ENCODE measurements around the gene PTAFR.
"Not testable (repeated sequence)": the region's sequence is repeated elsewhere in the genome, so short reads cannot be mapped to it uniquely, and the experiment has no call there.

Gene PTAFR

DNA sequence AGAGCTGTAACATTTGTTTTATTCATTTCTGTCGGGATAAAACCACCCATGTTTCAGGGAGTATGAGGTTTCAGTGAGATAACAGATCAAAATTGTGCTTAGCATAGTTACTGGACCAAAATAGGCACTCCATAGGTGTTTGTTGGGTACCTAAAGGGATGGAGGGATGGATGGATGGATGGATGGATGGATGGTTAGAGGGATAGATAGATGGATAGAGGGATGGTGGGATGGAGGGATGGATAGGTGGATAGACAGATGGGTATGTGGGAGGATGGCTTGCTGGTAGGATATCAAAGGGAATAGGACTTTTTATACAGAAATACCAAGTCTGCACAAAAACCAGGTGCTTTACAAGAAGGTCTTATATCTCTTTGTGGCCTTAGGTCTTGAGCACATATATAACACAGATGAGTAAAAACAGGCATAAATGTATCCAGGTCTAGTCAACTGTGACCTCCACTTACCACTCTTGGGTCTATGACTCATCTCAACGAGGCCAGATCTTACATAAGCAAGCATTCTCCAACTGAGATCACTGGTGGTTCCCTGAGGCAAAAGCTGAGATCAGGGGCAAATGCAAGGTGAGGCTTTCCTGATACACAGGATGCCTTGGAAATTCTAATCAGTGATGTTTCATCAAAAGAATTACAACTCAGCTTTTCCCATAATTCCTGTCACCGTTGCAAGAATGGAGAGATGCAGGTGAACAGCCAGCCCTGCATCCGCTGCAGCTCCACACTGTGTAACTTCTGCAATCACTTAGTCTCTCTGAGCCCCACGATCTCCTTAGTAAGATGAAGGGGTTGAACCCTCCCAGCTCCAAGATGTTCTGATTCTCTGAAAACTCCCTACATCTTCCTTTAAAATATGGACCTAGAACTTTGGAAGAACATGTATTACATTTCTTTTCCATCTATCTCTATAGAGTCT lies 32.0 kb downstream of the PTAFR start:
- DNase-seq (ENCODE audit: low spot score) = no peak

DNA sequence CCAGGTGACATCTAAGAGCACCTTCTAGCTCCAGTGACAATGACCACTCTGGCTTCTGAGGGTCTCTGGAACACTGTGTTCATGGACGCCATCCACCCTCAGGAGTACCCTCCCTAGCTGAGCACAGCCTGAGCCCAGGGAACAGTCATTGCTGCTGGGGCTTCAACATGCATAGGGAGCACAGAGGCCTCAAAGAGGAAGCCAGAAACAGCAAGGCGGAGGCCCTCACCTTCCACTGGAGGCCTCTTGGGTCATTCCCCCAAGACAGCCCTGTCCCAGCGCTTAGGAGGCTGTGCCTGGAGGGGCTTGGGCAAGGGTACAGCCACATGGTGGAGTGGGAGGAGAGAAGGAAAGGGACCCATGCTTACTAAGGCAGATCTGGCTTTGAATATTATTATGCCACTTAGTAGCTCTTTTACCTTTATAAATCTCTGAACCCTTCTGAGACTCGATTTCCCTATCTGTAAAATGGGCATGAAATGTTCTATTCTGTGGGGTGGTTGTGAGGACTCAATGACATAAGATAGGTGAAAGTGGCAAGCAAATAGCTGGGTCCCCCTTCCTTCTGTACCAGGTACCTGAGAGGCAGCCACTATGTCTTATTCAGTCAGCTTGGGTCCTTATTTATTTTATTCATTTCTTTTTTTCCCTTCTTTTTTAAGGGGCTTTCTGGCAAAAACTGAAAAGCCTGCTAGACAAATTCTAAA lies 32.8 kb downstream of the PTAFR start:
- DNase-seq (ENCODE audit: low spot score) = no peak

DNA sequence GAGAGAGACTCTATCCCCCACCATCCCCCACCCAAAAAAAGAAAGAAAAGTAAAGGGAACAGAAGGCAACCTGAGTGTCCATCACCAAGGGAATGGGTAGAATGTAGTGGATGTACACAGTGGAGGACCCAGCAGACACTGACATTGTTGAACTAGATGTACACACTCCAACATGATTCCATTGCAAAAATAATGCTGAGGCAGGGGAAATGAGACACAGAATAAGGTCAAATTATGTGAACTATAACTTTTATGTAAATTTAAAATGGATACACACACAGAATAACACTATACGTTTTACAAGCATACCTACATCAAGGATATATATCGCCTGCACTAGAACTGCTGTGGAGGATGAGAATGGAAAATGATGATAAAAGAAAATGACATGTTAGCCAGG lies 34.8 kb downstream of the PTAFR start:
- DNase-seq (ENCODE audit: low spot score) = no peak

DNA sequence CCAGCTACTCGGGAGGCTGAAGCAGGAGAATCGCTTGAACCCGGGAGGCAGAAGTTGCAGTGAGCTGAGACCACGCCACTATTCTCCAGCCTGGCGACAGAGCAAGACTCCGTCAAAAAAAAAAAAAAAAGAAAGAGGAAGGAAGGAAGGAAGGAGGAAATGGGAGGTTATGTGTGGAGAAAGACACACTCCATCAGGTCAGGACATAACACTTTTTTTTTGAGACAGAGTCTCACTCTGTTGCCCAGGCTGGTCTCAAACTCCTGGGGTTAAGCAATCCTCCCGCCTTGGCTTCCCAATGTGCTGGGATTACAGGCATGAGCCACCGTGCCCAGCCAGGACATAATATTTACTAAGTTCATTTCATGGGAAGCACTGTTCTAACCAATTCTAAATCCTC lies 36.6 kb downstream of the PTAFR start:
- DNase-seq (ENCODE audit: low spot score) = not testable (repeated sequence)

DNA sequence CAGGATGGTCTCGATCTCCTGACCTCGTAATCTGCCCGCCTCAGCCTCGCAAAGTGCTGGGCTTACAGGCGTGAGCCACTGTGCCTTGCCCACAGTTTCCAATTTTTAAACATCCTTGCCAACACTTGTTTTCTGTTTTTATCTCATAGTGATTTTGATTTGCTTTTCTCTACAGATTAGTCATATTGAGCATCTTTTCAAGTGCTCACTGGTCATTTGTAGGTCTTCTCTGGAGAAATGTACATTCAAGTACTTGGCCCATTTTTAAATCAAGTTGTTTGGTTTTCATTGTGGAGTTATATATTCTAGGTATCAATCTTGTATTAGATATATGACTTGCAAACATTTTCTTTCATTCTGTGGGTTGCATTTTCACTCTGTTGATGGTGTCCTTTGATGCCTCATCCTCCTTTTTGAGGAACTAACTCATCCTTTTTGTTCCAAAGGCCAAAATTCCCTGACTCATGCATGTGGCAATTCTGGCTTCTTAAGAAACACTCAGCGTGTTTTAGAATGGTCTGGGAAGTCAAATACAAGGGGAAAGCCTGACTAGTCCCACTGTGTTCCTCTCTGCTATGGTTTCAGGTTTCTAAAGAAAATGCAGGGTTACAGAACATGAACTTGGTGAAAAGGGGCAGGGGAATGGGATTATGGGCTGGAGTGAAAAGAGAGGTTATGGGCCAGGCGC lies 37.3 kb downstream of the PTAFR start:
- DNase-seq (ENCODE audit: low spot score) = no peak

DNA sequence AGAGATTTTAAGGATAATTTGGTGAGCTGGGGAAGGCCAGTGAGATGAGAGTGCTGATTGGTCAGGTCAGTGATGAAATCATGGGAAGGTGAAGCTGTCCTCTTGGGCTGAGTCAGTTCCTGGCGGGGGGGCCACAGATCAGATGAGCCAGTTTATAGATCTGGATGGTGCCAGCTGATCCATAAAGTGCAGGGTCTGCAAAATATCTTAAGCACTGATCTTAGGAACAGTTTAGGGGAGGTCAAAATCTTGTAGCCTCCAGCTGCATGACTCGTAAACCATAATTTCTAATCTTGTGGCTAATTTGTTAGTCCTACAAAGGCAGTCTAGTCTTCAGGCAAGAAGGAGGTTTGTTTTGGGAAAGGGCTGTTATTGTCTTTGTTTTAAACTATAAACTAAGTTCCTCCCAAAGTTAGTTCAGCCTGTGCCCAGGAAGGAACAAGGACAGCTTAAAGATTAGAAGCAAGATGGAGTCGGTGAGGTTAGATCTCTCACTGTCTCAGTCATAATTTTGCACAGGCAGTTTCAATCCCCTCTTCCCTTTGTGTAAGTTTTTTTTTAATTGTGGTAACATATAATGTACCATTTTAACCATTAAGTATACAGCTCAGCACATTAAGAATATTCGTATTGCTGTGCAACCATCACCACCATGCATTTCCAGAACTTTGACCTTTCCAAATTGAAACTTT lies 39.4 kb downstream of the PTAFR start:
- no peak for DNase-seq (ENCODE audit: low spot score)

DNA sequence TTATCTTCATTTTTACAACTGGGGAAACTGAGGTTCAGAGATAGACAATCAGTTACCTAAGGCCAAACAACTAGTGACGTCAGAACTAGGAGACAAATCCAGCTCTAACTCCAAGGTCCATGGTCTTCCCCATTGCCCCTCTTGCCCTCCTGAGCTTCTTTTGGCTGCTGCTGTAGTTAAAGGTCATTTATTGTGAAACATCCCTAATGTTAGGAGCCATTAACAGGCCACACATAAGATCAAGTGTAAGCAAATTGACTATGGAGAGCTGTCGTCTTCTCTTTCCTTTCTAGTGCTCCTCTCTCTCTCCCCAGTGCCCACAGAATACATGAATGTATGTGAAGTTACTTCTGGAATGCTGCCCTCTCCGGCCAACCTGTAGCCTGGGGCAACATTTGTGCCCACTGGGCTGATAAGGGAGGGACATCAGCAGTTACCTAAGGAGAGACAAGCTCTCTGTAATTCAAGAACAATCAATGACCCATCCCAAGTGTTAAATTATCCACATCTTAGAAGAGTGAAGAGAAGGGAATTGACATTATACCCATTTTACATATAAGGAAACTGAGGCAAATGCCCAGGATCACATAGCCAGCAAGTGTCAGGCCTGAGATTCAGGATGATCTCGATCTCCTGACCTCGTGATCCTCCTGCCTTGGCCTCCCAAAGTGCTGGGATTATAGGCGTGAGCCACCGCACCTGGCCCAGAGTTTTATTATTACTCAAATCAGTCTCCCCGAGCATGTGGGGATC lies 40.1 kb downstream of the PTAFR start:
- no peak for DNase-seq (ENCODE audit: low spot score)

DNA sequence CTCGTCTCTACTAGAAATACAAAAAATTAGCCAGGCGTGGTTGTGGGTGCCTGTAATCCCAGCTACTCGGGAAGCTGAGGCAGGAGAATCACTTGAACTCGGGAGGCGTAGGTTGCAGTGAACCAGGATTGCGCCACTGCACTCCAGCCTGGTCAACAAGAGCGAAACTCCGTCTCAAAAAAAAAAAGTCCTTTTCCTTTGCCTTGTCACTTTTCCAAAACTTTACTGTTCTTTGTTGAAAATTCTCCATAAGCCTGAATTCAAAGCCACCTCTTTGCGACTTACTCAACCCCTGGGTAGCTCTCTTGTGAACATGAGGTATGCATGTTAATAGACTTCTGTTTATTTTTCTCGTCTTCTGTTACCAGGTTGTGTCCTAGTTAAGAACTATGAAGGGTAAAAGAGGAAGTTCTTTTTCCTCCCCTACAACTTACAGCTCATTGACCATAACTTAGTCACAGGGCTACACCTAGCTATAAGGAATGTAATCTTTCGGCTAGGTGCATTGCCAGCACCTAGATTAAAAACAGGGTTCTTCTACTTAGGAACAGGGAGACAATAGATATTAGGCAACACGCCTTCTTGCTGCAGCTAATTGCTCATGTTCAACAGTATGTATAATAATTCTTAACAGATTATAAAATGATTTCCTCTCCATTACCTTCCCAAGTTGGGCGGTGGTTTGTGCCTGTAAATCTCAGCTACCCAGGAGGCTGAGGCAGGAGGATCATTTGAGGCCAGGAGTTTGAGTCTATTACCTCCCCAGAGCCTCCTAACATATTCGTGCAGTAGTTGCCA lies 40.9 kb downstream of the PTAFR start:
- no peak for DNase-seq (ENCODE audit: low spot score)

DNA sequence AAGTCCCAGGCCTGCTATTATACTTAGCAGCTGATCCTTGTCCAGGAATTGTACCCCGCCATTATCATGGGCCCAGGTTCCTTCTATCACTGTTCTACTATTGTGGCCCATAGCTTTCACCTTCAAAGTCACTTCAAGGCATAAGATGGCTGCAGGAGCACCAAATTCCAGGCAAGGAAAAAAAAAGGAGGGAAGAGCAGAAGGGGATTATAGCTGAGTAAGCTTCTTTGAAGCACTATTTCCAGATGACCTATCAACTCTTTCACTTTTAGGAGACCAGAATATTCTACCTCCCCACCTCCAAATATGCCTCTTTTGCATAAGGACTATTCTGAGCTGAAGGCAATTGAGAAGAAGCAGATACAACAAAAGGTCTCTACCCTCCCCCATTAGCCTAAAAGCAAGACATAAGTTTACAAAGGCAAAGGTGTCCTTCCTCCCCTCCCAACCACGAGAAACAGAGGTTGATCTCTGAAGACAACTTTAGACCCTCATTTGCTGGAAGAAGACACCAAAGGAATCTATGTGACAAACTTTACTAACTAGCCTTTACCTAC lies 41.8 kb downstream of the PTAFR start:
- no peak for DNase-seq (ENCODE audit: low spot score)

DNA sequence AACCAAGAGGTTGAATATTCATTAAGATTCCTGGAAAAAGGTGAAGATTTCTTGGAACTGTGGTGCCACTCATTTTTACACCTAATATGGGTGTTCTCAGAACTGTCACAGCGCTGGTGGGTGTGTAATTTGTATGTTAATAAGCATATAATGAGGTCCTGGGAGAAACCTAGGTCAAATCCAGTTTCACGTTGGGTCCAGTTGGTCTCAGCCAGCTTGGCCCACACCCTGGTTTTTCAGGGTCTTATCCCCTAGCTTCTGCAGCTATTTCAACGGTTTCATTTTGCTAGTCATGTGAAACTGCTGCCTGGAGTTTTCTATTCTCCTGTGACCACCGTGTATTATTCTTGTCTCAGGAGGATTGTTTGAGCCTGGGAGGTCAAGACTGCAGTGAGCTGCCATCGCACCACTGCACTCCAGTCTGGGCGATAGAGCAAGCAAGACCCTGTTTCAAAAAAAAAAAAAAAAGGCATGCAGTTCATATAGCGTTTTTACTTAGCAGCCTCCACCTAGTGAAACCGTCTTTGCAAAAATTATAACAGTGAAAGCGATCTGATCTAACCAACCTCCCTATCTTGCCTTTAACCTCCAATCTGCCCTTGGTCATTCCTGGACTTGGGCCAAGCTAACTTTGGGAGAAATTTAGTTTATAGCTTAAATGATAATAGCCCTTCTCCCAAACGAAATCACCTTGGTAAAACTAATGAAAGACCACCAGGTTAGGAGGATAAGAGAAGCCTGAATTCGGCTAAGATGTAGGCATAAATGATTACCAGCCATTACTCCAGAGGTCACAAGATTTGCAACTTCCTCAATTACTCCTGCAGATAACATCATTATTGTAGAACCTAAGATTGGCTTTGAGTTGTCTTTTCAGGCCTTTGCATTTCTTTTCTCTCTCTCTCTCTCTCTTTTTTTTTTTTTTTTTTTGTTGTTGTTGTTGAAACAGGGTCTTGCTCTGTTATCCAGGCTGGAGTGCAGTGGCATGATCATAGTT lies 44.0 kb downstream of the PTAFR start:
- no peak for DNase-seq (ENCODE audit: low spot score)

DNA sequence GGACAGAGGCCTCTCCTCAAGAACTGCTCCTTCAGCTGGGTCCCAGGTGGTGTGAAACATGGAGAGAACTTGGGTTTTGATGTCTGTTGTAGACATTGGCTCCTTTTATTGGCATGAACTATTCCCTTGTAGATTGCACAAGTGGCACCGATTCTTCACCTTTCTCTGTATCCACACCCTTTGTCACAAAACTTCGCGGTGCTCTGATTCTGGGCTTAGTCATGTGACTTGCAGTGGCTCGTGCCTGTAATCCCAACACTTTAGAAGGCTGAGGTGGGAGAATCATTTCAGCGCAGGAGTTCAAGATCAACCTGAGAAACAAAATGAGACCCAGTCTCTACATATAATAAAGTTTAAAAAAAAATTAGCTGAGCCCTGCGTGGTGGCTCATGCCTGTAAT lies 45.6 kb downstream of the PTAFR start:
- DNase-seq (ENCODE audit: low spot score) = no peak

DNA sequence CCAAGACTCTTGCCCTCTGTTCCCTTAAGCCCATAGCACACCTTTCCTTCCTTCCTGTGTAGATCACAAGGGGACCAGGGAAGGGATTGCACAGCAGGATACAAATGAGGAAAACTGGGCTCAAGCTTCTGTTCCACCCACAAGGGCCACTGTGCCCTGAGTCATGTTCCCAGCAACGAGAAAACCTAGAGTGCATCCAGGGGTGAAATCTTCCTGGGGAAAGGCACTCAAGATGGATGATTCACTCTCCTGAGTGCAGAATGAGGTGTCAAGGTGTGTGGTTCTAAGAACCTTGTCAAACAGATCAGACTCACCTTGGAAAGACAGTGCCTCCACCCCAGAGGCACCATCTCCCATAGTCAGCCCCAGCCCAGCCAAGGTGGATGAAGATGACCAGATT lies 47.3 kb downstream of the PTAFR start:
- no peak for DNase-seq (ENCODE audit: low spot score)

DNA sequence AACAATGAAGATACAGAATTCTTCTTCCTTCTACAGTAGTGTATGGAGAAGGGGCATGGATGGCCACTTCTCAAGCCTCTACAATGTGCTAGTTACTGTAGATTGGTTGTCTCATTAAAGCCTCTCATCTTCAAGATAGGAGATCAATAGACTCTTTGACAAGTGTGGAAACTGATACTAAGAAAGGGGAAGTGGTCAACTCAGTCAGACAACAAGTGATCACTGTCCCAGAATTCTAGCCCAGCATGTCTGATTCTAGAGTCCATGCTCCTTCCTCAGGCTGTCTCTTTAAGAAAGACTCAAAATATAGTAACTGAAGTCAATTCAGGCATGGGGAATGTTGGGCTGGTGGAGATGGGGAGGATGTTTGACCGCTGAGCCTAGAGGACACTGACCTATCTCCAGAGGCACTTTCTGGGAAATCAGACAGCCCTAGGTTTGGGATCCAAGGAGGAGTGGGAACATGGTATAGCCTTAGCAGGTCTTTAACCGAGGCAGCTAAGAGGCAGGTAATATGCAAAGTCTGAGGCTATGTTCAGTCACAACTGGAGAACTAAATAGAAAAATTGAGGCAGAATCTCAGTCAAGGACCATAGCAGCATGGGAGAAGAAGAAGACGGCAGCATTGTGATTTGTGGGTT lies 48.8 kb downstream of the PTAFR start:
- no peak for DNase-seq (ENCODE audit: low spot score)

DNA sequence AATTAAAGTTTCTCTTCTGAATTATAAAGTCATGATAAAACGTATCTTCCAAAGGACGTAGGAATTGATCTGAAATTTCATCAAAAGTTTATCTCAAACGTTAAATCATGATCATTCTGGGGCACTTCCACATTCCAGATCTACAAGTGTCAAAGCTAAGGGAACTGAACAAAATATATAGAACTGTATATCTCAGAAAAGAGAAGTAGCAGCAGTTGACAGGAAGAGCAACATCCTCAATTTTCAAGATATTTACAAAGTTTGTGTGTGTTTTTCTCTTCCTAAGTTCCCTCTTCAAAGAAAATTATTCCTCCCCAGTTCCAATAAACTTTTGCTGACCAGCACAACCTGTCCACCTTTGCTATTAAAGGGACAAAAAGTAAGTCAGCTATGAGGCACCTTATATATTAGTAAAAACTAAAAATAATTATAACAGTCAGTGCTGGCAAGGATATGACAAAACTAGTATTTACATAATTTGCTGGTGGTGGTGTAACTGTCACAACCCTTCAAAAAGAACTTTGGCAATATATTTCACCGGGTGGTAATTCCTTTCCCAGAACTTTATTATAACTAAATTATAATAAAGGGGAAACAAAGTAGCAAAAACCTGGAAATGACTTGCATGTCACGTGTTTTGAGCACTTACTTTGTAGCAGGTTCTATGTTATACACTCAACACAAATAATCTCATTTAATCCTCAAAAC lies 49.6 kb downstream of the PTAFR start:
- DNase-seq (ENCODE audit: low spot score) = no peak

DNA sequence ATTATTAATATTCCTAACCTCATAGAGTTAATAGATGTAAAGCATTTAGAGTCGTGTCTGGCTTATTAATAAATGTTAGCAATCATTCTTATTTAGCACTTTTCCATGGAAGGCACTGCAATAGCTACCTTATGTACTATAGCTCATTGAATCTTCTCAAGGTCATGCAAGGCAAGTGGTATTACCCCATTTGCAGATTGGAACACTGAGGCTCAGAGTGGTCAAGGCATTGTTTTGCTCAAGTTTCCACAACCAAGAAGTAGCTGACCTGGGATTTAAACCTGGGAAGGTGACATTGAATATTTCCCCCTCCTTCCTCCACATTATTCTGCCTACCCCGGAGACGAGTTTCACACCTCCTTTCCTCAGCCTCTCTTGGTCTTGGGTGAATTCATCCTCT lies 50.3 kb downstream of the PTAFR start:
- no peak for DNase-seq (ENCODE audit: low spot score)

DNA sequence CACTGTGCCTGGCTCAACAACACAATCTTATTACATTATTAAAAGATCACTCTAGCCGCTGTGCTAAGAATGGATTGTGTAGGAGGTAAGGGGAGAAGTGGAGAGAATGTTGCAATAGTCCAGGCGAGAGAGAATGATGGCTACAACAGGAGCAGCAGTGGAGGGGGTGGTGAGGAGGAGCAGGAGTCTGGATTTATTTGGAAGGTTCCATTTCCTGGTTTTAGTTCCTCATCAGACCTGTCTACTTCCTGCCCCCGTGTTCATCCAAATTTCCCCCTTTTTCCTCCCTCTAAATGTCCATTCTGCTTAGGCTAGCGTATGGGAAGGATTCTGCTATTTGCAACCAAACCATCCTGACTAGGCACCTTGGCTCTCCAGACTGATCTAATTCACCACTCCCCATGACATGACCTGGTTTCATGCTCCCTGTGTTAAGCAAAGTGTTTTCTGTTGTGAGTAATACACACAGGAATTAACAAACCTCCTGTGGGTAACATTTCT lies 53.0 kb downstream of the PTAFR start:
- no peak for DNase-seq (ENCODE audit: low spot score)

DNA sequence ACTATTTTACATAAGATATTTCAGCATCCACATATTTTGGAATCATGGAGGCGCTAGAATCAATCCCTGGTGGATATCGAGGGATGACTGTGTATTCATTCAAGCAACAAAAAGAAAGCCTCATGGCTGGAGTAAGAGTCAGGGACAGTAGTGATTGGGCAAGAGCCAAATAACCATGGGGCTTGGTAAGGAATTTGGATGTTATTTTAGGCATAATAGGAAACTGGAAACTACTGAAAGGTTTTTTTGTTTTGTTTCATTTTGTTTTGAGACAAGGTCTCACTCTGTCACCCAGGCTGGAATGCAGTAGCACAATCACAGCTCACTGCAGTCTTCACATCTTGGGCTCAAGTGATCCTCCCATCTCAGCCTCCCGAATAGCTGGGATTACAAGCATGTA lies 54.3 kb downstream of the PTAFR start:
- DNase-seq (ENCODE audit: low spot score) = no peak

DNA sequence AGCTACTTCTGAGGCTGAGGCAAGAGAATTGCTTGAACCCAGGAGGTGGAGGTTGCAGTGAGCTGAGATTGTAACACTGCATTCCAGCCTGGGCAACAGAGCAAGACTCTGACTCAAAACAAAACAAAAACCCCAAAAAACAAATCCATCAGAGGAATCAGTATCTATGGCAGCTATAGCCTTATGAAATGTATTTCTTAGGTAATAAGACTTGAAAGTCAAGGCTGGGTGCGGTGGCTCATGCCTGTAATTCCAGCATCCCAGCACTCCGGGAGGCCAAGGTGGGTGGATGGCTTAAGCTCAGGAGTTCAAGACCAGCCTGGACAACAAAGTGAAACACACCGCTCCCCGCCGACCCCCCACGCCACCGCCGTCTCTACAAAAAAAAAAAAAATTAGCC lies 56.9 kb downstream of the PTAFR start:
- DNase-seq (ENCODE audit: low spot score) = no peak
